NCI-H460 (cell line): ENCODE data around the gene ST3GAL4. TPM values are rescaled to one million over a fixed set of nuclear protein-coding genes. Genes with fewer than 3 reads are reported as not detected.

Experiments
- small RNA-seq, 2 experiments: library from RNA; depleted of rRNA; stranded (forward); fragments of <200 nt; gene quantifications; one replicate each; pipeline ENCODE3, GENCODE V24; 2014
- total RNA-seq: library from RNA; depleted of rRNA; stranded (reverse); fragments of >200 nt; shearing (Covaris generic); gene quantifications from 2 replicates; pipeline ENCODE4 v1.2.3, GENCODE V29; 2014; rRNA removed

Gene ST3GAL4
- total RNA-seq, 1 experiment from 2014 or later: 31.3 TPM

Small RNA genes within 50 kb of the gene (small RNA-seq; reads per million reads assigned to genes)
- gene AP001318.3: 0 reads per million in 2 experiments

Other genes with a start within 250 kb of the ST3GAL4 start
- gene RPUSD4, start 144.0 kb upstream of the ST3GAL4 start, total RNA-seq: 15.3 and 27.6 TPM in 2 replicates
- 12.5 and 14.5 TPM in 2 replicates for gene FAM118B, start 143.9 kb upstream of the ST3GAL4 start, total RNA-seq
- gene SRPRA, start 86.8 kb upstream of the ST3GAL4 start, total RNA-seq: 94.7 and 97.3 TPM in 2 replicates
- 13.2 and 17.1 TPM in 2 replicates for gene FOXRED1, start 86.5 kb upstream of the ST3GAL4 start, total RNA-seq
- 10.0 and 10.6 TPM in 2 replicates for gene TIRAP, start 72.6 kb upstream of the ST3GAL4 start, total RNA-seq
- 35.9 and 38.2 TPM in 2 replicates for gene DCPS, start 51.6 kb upstream of the ST3GAL4 start, total RNA-seq